Peyer's patch (tissue), 4 donors: Measurements from ENCODE around the gene RSAD1.

Experiments used
- POLR2A ChIP-seq, 2 donors: fragments of 450-650 bp; IDR thresholded peaks; one replicate each; pipeline ENCODE4 v1.5.1; 2017; ENCODE audit warnings: antibody characterized with exemption in 2 of 2, mild to moderate bottlenecking in 2 of 2, moderate library complexity in 2 of 2
- TF ChIP-seq, protein P1 (sequence below), 6 experiments: fragments of 450-650 bp in 4 of 6; fragments of 200-600 bp in 2 of 6; sonication (generic) in 1 of 6; IDR thresholded peaks; one replicate each; pipeline ENCODE4 v1.5.1; 2017 to 2019; ENCODE audit warnings: antibody characterized with exemption in 6 of 6, mild to moderate bottlenecking in 3 of 6, moderate library complexity in 1 of 6

DNA sequence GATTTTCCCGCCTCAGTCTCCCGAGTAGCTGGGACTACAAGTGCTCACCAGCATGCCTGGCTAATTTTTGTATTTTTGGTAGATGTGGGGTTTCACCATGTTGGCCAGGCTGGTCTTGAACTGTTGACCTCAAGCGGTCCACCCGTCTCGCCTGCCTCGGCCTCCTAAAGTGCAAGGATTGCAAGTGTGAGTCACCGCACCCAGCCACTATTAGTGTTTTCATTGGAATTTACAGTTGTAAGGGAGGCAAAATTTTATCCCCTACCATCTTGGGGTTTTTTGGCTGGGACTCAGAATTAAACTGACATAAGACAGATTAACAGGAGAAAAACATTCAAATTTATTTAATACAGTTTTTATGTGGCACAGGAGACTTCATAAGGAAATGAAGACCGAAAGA is 17.3 kb downstream of the RSAD1 start:
- TF ChIP-seq, protein P1, sequence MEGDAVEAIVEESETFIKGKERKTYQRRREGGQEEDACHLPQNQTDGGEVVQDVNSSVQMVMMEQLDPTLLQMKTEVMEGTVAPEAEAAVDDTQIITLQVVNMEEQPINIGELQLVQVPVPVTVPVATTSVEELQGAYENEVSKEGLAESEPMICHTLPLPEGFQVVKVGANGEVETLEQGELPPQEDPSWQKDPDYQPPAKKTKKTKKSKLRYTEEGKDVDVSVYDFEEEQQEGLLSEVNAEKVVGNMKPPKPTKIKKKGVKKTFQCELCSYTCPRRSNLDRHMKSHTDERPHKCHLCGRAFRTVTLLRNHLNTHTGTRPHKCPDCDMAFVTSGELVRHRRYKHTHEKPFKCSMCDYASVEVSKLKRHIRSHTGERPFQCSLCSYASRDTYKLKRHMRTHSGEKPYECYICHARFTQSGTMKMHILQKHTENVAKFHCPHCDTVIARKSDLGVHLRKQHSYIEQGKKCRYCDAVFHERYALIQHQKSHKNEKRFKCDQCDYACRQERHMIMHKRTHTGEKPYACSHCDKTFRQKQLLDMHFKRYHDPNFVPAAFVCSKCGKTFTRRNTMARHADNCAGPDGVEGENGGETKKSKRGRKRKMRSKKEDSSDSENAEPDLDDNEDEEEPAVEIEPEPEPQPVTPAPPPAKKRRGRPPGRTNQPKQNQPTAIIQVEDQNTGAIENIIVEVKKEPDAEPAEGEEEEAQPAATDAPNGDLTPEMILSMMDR (IDR thresholded peaks at IDR 0.05): no peak
- TF ChIP-seq POLR2A (IDR thresholded peaks at IDR 0.05): no peak
